ENCODE results near the gene DHX34.
"Not testable (repeated sequence)": the region's sequence is repeated elsewhere in the genome, so short reads cannot be mapped to it uniquely, and the experiment has no call there.

DHX34 gene

DNA sequence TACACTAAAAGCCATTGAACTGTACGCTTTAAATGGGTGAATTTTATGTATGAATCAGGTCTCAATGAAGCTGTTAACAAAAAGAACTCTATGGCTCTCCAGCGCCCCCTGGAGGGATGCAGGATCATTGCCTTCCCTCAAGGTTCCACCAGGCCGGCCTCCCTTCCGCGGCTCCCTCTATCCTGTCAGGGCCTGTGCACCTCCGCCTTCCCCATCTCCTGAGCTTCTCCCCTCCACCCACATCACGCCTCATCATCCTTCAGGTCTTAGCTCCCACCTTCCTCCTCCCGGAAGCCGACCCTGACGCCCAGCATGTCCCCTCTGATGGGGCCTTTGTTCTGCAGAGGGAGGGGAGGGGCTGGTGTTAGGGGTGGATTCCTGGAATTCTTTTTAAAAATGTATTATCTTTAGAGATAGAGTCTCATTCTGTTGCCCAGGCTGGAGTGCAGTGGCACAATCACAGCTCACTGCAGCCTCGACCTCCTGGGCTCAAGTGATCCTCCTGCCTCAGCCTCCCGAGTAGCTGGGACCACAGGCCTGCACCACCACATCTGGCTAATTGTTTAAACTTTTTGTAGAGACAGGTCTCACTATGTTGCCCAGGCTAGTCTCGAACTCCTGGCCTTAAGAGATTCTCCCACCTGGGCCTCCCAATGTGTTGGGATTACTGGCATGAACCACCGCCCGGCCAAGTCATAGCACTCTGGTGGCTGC is 42.6 kb downstream of the DHX34 start:
- DNase-seq = no peak

GRCh38 chr19:47398707-47399597 is 49.8 kb downstream of the DHX34 start:
- no peak for DNase-seq

GRCh38 chr19:47402504-47402903 is 53.4 kb downstream of the DHX34 start:
- no peak for DNase-seq

DNA sequence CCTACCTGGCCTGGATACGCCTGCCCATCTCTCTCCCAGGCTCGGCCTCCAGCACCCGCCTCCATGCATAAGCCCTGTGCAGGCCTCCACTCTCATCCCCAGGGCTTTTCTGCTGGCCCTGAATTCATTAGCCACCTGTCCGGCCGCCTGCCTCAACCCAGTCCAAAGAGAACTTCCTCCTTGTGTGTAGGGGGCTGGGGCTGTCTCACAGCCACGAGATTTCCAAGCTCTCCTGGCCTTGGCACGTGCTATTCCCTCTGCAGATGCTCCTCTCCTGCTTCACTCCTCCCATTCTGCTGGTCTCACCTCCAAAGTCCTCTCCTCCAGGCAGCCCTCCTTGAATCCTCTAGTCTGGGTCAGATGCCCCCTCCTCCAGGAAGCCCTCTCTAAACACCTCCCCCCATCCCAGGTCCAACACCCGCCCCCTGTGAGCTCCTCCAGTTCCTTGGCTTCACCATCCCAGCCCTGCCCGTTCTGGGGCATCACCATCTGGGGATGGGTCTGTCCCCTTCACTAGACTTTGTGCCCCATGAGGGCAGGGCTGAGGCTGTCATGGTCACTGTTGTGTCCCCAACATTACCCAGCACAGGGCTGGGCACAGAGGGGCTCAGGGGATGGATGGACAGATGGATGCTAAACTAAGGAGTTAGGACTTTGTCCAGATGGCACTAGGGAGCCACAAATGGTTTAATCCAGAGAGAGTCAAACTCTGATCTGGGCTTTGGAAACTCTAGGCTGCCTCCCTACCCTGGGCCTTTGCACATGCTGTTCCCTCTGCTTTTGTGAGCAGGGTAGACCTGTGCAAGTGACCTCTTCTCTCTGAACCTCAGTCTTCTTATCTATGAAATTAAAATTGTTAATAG is 55.5 kb downstream of the DHX34 start:
- no peak for DNase-seq

- no peak for DNase-seq
Measured at GRCh38 chr19:47405197-47405550, 56.1 kb downstream of the DHX34 start.

GRCh38 chr19:47405854-47406417 is 56.8 kb downstream of the DHX34 start:
- no peak for DNase-seq

DNA sequence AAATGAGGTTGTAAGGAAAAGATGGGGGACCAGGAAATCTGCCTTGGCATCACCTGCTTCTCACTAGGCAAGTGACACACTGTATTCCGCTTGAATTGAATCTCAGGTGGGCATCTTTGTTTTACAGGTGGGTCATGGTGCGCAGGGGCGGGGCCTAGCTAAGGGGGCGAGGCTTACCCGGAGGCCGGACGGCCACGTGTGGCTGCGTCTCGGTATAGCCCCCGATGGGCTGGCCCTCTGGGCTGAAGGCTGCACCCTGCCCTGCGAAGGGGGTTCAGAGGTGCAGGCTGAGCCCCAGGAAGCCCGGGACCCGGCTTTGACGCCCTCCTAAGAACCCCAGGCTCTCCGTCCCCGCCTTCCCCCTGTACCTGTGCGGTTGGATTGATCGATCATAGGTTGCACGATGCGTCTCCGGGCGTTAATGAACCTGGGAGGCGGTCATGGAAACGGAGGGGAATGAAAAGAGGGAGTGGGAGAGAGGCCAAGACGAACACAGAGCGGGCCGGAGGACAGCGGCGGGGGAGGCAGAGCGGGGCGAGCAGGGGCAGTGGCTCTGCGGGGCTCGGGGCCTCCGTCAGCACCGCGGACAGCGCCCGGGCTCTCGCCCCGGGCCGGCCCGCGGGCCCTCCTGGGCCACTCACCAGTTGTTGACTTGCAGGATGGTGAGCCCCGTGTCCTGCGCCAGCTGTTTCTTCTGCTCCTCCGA is 57.7 kb downstream of the DHX34 start:
- no peak for DNase-seq

GRCh38 chr19:47407417-47407774 is 58.3 kb downstream of the DHX34 start:
- no peak for DNase-seq

DNA sequence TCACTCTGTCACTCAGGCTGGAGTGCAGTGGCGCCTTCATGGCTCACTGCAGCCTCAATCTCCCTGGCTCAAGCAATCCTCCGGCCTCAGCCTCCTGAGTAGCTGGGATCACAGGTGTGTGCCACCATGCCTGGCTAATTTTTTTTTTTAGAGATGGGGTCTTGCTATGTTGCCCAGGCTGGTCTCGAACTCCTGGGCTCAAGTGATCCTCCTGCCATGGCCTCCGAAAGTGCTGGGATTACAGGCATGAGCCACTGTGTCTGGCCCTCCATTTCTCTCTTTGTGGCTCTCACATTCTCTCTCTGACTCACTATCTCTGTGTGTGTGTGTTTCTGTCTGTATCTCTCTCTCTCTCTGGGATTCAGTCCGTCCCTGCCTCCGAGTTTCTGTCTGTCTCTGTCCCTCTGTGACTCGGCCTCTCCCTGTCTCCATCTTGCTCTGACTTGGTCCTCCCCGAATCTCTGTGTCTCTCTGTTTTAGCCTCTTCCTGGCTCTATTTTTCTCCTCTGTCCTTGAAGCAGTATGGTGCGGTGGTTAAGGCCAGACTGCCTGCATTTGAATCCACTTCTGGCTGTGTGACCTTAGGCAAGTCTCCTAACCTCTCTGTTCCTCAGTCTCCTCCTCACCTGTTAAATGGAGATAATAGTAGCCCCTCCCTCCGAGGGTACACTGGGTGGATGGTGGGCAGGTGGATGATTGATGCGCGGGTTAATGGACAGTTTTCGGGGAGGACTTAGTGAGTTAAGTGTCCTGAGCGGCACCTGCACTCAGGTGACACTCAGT is 59.2 kb downstream of the DHX34 start:
- DNase-seq = no peak

DNA sequence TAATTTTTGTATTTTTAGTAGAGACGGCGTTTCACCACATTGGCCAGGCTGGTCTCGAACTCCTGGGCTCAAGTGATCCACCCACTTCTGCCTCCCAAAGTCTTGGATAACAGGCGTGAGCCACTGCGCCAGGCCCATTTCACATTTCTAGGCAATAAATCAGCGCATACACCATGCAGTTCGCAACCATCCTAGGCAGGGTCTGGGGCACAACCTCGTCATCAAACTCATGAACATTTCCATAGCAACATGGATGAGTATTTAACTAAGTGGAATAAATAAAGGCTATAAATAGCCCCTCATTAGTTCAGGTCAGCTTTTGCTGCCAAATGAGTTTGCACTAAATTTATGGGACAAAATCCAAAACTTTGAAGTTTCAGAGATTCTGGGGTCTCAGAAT is 62.0 kb downstream of the DHX34 start:
- DNase-seq = no peak

- not testable (repeated sequence) for DNase-seq
Measured at GRCh38 chr19:47411696-47412095, 62.6 kb downstream of the DHX34 start.

DNA sequence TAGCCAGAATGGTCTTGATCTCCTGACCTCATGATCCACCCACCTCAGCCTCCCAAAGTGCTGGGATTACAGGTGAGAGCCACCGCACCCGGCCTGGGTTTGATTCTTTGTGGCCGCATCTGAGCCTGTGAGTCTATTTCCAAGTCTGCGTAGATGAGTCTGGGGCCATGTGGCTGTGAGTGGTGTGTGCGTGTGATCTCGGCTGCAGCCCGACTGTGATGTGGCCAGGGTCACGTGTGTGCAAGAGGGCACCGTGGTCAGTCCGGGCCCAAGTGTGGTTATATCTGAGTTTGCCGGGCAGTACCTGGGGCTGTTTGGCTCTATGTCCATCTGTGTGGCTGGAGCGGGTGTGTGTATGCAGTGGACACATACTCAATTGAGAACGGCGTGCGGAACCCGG is 64.8 kb downstream of the DHX34 start:
- no peak for DNase-seq

GRCh38 chr19:47414469-47414868 is 65.4 kb downstream of the DHX34 start:
- DNase-seq = no peak

DNA sequence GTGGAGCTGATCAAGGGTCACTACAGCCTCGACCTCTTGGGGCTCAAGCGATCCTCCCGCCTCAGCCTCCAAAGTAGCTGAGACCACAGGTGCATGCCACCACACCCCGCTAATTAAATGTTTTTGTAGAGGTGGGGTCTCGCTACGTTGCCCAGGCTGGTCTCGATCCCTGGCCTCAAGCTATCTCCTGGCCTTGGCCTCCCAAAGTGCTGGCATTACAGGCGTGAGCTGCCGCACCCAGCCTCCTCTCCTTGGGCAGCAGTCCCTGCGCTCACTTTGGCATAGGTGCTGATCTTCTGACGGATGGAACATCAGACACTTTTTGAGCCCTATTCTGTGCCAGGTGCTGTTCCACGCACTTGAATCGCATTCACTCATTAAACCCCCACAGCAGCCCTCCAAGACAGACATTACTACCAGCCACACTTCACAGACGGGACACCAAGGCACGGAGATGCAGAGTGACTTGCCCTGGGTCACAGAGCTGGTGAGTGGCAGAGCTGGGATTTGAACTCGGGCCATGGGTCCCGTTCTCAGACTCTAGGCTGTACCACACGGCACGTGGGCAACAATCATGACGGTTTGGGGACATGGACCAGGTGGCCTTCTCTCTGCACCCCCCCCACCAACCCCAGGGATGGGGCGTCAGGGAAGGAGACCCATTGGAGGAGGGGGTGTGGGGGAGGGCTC is 67.0 kb downstream of the DHX34 start:
- no peak for DNase-seq

GRCh38 chr19:47416643-47416985 is 67.5 kb downstream of the DHX34 start:
- DNase-seq = no peak

GRCh38 chr19:47417107-47417745 is 68.1 kb downstream of the DHX34 start:
- no peak for DNase-seq

DNA sequence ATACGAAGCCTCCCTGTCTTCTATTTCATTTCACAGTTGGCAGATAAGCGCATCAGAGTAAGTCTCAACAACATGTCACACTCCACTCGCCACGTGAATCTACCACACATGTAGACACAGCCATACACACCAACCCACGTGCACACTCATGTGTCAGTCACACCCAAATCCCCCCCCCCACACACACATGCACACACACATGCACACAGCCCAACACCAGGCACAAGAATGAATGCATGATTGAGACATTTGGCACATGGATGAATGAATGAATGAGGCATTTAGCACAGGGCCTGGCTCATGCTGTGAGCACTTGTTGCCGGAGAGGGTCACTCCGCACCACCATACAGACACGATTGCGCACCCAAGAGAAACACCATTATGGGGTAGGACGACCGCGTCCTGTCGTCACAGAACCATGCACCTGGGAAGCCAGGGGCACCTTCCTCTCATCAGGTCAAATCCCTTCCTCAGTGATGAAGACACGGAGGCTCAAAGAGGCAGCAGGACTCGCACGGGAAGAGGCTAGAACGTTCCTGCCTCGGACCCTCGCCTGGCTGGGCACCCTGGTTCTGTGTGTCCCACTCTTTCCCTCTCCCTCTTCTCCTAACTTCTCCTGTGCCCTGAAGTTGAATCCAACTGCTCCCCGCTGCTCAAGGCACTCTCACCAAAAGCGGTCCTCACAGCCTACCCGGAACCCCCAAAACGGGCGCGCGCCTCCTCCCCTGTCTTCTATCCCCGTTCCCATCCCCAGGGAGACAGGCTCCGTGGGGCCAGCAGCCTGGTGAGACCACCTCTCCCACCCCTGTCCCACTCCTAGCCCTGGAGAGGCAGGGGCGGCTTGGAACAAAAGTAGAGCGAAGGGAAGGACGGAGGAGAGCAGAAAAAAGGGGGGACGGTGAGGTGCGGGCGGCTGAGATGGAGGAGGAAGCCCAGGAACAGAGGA is 68.9 kb downstream of the DHX34 start:
- DNase-seq = no peak

- DNase-seq = no peak
Measured at GRCh38 chr19:47418692-47419029, 69.5 kb downstream of the DHX34 start.

DNA sequence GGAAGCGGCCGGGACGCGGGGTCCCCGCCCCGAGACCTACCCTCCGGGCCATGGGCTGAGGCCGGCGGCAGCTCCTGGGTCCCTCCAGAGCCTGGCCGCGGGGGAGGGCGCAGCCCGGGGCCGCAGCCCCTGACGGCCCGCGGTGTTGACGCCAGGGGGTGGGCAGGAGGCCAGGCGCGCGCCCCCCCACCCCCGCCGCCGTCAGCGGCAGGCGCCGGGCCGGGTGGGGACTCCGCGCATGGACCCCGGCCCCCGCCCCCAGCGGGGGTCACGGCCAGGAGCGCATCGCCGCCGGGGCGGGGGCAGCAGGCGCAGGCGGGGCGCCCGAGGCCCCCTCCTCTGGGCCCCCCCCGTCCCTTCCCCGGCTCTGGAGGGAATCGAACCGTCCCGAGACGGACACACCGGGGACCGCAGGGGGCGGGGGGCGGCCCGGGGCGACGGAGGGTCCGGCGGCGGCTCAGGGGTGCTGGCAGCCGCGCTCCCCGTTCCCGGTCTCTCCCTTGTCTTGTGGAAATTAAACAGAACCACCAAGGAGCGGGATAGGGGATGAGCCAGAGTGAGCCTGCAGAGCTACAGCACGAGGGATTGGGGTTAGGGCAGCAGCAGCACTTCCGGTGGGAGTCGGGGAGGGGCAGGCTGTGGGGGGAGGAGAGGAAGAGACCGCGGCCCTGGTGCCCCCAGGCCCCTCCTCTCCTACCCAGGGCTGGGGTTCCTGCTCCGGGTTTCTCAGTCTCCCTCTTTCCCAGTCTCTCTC is 70.1 kb downstream of the DHX34 start, which contains the start of gene MEIS3:
Gene MEIS3, minus strand, starts transcription at position 498 of the 754 bp plus-strand sequence. Its CDS starts 446 bp downstream, at position 52.
- no peak for DNase-seq

Measured in SHP77 treated with DMSO at 0.1 percent for 48 hours (cell line).